ENCODE measurements around the gene RFT1. TPM values are rescaled to one million over a fixed set of nuclear protein-coding genes. Genes with fewer than 3 reads are reported as not detected.

RFT1 gene
- total and polyA plus RNA-seq, 2 of the 13 experiments (the other 11 are each of a cell fraction or from before 2014, with no cell fraction given), result 23.2 to 37.0 TPM

- TF ChIP-seq NFAT5 (CRISPR knock-in tag; IDR thresholded peaks at IDR 0.05) (no peak), GRHL1 (CRISPR knock-in tag; conservative IDR thresholded peaks at IDR 0.05) (no peak), TEAD3 (CRISPR knock-in tag; optimal IDR thresholded peaks at IDR 0.05; ENCODE audit: borderline replicate concordance) (peak; percentile 25), AKAP8 (CRISPR knock-in tag; IDR thresholded peaks at IDR 0.05) (no peak), RELA (CRISPR knock-in tag; IDR thresholded peaks at IDR 0.05) (no peak), NCOA5 (CRISPR knock-in tag; IDR thresholded peaks at IDR 0.05) (no peak), PRDM4 (CRISPR knock-in tag; IDR thresholded peaks at IDR 0.05; ENCODE audit: borderline replicate concordance) (no peak), AHDC1 (CRISPR knock-in tag; IDR thresholded peaks at IDR 0.05; ENCODE audit: borderline replicate concordance) (no peak), ZNF281 (CRISPR knock-in tag; IDR thresholded peaks at IDR 0.05; ENCODE audit: borderline replicate concordance) (no peak), KDM2A (CRISPR knock-in tag; IDR thresholded peaks at IDR 0.05; ENCODE audit: borderline replicate concordance, low read depth) (no peak), FOXJ3 (CRISPR knock-in tag; IDR thresholded peaks at IDR 0.05; ENCODE audit: borderline replicate concordance) (no peak)
Observed at GRCh38 chr3:53056442-53056841, 73.8 kb downstream of the RFT1 start (continued).
